GM19043 (cell line): ENCODE results near the gene HECW1.
"Not testable (repeated sequence)": the region's sequence is repeated elsewhere in the genome, so short reads cannot be mapped to it uniquely, and the experiment has no call there.

Source experiments
- ATAC-seq: cut with Tn5 transposase; IDR thresholded peaks from one replicate; pipeline ENCODE4 v1.9.1; 2021; ENCODE audit warnings: low read depth; ENCODE audit not compliant: unreplicated experiment

HECW1 gene

DNA sequence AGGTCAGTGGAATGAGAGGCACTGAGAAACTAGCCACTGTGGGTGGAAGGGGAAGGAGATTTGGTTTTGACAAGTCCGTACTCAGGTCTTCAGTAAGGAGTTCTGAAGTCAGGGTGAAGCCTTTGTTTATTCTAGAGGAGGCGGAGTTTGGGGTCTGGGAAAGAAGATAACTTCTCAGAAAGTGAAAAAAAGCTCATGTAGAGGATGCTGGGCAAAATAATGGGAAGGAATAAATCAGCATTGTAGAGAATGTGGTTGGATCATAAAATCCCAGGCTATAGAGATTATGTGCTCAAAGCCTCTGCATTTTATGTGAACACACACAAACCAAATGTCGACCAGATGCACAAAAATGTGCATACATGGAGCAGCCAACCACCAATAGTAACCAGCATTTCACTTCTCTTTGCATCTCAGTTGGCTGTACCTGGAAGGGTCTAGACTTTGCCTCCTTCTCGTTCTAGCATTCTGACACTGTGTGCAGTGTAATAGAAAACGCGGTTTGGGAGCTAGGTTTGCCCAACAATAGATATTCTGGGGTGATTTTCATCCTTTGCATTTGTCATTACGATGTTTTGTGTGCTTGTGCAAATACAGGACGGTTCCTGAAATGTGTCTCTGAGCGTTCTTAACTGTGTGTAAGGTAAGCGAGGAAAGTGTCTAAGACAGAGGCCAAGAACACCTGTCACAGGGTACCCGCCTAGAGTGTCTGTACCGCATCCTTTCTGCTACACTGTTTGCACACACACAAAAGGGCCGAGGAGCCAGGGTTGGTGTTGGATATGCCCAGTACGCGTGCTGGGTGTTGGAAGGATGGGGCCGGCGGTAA is 603 bp upstream of the HECW1 start:
- no peak for ATAC-seq

DNA sequence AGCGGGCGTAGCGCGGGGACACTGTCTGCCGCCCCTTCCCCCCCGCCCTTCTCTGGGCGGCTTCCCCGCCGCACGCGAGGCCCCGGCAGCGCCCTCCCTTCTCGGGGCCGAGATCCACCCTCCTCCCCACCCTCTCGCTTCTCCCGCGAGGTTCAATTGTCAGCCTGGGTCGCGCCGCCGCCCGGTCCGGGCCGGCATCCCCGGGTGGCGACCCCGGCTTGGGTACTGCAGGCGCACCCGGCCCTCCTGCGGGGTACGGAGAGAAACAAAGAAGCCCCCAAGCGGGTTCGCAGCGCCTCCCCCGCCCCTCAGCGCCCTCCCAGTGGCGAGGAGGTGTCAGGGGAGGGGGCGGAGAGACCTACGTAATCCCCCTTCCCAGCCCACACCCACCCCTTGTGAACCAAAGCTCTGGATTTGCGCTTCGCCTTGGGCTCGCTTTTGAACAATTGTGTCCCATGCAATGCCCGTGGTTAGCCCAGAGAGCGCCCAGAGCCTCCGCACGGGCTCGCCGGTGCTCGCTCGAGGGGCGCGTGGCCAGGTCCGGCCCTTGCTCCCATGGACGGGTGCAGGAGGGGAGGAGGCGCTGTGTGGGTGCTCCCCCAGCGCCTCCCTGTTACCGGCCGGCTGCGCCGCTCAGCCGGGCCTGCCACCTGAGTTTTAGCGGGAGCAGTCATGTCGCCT is 634 bp downstream of the HECW1 start:
- ATAC-seq: no peak

DNA sequence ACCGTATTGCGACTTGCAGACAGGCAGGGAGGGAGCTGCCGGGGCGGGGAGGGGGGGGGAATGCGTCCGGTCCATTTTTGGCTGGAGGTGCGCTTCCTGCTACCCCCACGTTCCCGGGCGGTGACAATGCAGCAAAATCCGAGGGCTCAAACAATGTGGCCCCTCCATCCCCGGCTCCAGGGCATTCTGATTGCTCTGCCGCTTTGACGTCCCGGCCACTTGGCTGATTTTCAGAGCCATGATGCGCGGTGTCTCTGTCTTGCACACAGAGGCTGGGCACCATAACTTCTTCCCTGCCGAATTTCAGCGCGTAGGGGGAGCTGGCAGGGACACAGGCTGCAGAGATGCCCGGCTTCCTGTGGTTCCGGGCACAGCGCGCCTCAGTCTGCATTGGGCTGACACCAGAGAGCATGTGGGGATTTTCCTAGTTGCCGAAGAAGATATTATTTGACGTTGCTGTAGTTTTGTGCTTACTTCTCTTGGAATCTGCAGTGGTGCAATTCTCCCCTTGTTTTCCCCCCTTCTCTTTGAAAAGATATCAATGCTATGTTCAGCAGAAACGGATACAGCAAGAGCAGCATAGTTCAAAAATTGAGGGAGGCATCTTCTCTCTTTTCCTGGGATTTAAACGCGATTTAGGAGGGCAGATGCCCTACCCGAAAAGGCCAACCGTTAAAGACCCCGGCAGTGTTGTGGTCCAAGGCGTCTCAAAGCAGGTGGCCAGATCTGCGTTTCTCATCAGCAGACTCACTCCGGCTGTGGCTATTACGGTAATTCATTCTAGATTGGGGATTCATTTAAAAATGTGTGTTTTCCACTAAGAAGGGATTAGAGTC is 1.4 kb downstream of the HECW1 start:
- ATAC-seq: no peak

- ATAC-seq: no peak
These were observed 2.0 kb downstream of the HECW1 start for GRCh38 chr7:43114458-43114780.

DNA sequence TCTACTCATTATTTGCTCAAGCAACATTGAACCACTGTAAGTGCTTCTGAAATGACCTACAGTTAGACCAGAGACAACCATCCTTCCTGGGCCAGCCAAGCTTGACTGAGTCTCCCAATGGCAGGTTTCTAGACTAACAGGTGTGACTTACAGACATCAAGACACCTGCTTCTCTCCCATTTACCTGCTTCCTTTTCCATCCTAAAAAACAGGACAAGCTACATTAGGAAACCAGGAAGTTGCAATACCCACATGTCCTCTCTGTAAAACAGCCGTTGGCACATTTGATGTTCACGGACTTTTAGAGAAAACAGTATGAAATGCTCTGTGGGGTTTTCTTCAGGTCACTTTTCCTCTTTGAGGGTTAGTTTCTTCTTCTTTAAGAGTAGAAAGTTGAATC is 4.0 kb downstream of the HECW1 start:
- no peak for ATAC-seq

DNA sequence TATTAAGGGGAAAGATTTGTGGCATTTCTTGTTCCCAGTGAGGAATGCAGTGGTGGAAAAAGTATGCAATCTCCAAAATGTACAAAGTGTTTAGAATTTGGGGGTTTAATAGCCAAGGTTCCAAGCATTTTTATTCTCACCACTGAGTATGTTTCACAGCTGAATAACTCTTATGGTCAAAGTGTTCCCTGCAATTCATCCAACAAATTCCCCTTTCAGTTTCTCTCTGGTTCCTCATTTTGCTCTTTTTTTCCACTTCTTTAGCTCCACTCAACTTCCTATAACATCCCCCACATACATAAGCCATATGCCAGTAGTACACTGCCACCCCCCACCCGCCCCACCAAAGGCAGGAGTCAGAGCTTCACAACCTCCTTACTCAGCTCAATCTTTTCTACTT is 4.6 kb downstream of the HECW1 start:
- ATAC-seq: no peak

GRCh38 chr7:43117861-43118260 is 5.4 kb downstream of the HECW1 start:
- ATAC-seq: no peak

DNA sequence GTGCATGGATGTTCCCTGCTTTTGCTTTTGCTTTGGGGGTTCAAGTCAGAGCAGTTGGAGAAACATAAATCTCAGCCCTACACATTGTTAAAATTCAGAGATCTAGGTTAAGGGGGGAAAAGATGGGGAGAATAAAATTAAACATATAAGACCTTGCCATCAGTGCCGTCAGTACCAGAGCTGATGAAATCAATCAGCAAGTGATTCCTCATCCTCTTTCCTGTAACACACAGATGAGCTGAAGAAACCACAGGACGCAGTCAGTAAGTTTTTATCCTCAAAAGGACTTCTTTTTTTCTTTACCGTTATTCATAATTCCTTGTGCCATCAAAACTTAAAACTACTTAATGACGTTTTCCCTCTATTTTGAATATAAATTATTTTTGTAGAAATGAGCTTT is 5.9 kb downstream of the HECW1 start:
- ATAC-seq: no peak

- no peak for ATAC-seq
These were observed 7.1 kb downstream of the HECW1 start for GRCh38 chr7:43119371-43120075.

DNA sequence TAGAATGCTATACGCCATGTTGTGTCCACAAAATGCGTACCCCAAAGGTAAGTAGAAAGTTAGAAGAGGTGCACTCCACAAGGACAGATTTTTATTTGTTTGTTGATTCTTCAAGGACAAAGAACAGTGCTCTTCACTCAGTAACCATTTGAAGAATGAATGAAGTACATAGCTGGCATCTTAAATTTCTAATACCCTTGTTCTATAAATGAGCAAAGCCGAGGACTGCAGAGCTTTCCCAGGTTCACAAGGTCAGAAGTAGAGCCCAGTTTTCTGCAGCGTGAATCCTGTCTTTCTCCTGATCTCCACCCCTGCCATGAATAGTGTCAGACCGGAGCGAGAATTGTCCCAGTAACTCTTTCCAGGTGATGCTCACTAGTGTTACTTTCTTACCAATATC is 9.5 kb downstream of the HECW1 start:
- ATAC-seq: no peak

- no peak for ATAC-seq
These were observed 11.0 kb downstream of the HECW1 start for GRCh38 chr7:43123457-43123856.

GRCh38 chr7:43124388-43124787 is 11.9 kb downstream of the HECW1 start:
- ATAC-seq: no peak

GRCh38 chr7:43130347-43130746 is 17.9 kb downstream of the HECW1 start:
- no peak for ATAC-seq

DNA sequence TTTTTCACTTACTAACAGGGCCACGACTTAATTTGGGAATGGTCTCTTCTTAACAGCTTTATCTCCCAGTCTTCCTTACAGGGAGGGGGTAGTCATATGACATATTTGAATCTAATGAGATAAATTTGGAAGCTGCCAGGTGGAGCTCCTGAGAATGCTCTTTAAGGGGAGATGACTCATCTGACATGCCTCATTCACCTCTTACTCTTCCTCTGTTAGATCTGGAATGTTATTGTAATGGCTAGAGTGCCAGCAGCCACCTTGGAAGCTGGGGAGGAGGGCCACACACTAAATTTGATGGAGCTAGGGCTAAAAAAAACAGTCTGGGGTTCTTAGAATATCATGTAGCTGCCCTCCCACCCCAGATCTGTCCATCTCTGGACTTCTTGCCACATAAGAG is 22.7 kb downstream of the HECW1 start:
- ATAC-seq: no peak

- ATAC-seq: no peak
These were observed 23.6 kb downstream of the HECW1 start for GRCh38 chr7:43136064-43136463.

GRCh38 chr7:43137121-43137744 is 24.8 kb downstream of the HECW1 start:
- not testable (repeated sequence) for ATAC-seq

GRCh38 chr7:43137811-43138210 is 25.4 kb downstream of the HECW1 start:
- ATAC-seq: no peak

GRCh38 chr7:43138710-43139109 is 26.3 kb downstream of the HECW1 start:
- ATAC-seq: no peak

GRCh38 chr7:43139137-43139536 is 26.7 kb downstream of the HECW1 start:
- no peak for ATAC-seq

- no peak for ATAC-seq
These were observed 27.7 kb downstream of the HECW1 start for GRCh38 chr7:43140186-43140585.
